WTC11 (cell line): ENCODE measurements around the gene ARHGAP18. TPM values are rescaled to one million over a fixed set of nuclear protein-coding genes. Genes with fewer than 3 reads are reported as not detected.

Experiments
- ATAC-seq: fragments of 200-7000 bp; cut with Tn5 transposase; 2 replicates; pipeline ENCODE4 v1.10.0; 2021; ENCODE audit warnings: mild to moderate bottlenecking, moderate library complexity
- CTCF ChIA-PET: fragments of 300-600 bp; sonication (Branson Sonifier 250); formaldehyde crosslinking; loops from one replicate; lab custom pipeline; 2021; ENCODE audit warnings: antibody characterized with exemption; lab: Charles Lee
- POLR2A ChIA-PET: fragments of 350-600 bp; sonication (Branson Sonifier 250); formaldehyde crosslinking; loops from one replicate; lab custom pipeline; 2021; ENCODE audit warnings: antibody characterized with exemption; lab: Charles Lee
- DNase-seq: peaks from one replicate; pipeline ENCODE4 v3.0.0; 2021; ENCODE audit warnings: low spot score
- H3K27ac Mint-ChIP-seq: 2 replicates; pipeline ENCODE4 v1.8.0; 2021; ENCODE audit warnings: mixed read lengths
- H3K27me3 Mint-ChIP-seq: 2 replicates; pipeline ENCODE4 v1.8.0; 2021; ENCODE audit warnings: low read depth, mild to moderate bottlenecking, moderate library complexity, mixed read lengths
- H3K36me3 Mint-ChIP-seq: 2 replicates; pipeline ENCODE4 v1.8.0; 2021; ENCODE audit warnings: mixed read lengths
- H3K4me1 Mint-ChIP-seq: 2 replicates; pipeline ENCODE4 v1.8.0; 2022; ENCODE audit warnings: mixed read lengths
- H3K4me3 Mint-ChIP-seq: 2 replicates; pipeline ENCODE4 v1.8.0; 2021; ENCODE audit warnings: mild to moderate bottlenecking, moderate library complexity, mixed read lengths
- H3K9me3 Mint-ChIP-seq: 2 replicates; pipeline ENCODE4 v1.8.0; 2021; ENCODE audit warnings: mixed read lengths
- ATF1 ChIP-seq: sonication (generic); formaldehyde crosslinking; IDR thresholded peaks from 2 replicates; pipeline ENCODE4 v1.8.1; 2023; ENCODE audit warnings: mild to moderate bottlenecking, moderate library complexity, missing genetic modification reagents
- CREB1 ChIP-seq: sonication (generic); formaldehyde crosslinking; IDR thresholded peaks from 2 replicates; pipeline ENCODE4 v1.8.0; 2023; ENCODE audit warnings: mild to moderate bottlenecking, missing genetic modification reagents
- FOXJ3 ChIP-seq: sonication (generic); formaldehyde crosslinking; IDR thresholded peaks from 2 replicates; pipeline ENCODE4 v1.9.0; 2021; ENCODE audit warnings: missing genetic modification reagents, mild to moderate bottlenecking, borderline replicate concordance
- HMGA2 ChIP-seq: fragments of 250-450 bp; sonication (Bioruptor Pico); IDR thresholded peaks from 2 replicates; pipeline ENCODE4 v1.4.0; 2021; ENCODE audit warnings: mild to moderate bottlenecking, moderate library complexity
- JUN ChIP-seq: sonication (generic); formaldehyde crosslinking; IDR thresholded peaks from 2 replicates; pipeline ENCODE4 v1.8.0; 2023; ENCODE audit warnings: mild to moderate bottlenecking, missing genetic modification reagents
- MXD4 ChIP-seq: fragments of 250-450 bp; sonication (Bioruptor Pico); IDR thresholded peaks from 2 replicates; pipeline ENCODE4 v1.8.0; 2021; ENCODE audit warnings: mild to moderate bottlenecking, moderate library complexity, borderline replicate concordance
- MYBL2 ChIP-seq: sonication (generic); formaldehyde crosslinking; IDR thresholded peaks from 2 replicates; pipeline ENCODE4 v1.8.1; 2023; ENCODE audit warnings: mild to moderate bottlenecking, moderate library complexity, missing genetic modification reagents
- NR3C1 ChIP-seq: sonication (generic); formaldehyde crosslinking; conservative IDR thresholded peaks from 2 replicates; pipeline ENCODE4 v1.8.1; 2023; ENCODE audit warnings: low read depth, mild to moderate bottlenecking, missing genetic modification reagents
- OVOL2 ChIP-seq: fragments of 250-450 bp; sonication (Bioruptor Pico); IDR thresholded peaks from 2 replicates; pipeline ENCODE4 v1.9.0; 2021; ENCODE audit warnings: mild to moderate bottlenecking, borderline replicate concordance
- RELA ChIP-seq: sonication (generic); formaldehyde crosslinking; IDR thresholded peaks from 2 replicates; pipeline ENCODE4 v1.8.1; 2022; ENCODE audit warnings: missing genetic modification reagents, mild to moderate bottlenecking, borderline replicate concordance
- ZNF121 ChIP-seq: sonication (generic); formaldehyde crosslinking; IDR thresholded peaks from 2 replicates; pipeline ENCODE4 v1.8.0; 2023; ENCODE audit warnings: missing genetic modification reagents
- ZNF317 ChIP-seq: sonication (generic); formaldehyde crosslinking; IDR thresholded peaks from 2 replicates; pipeline ENCODE4 v1.8.1; 2023; ENCODE audit warnings: low read depth, mild to moderate bottlenecking, moderate library complexity, missing genetic modification reagents, borderline replicate concordance
- total RNA-seq: library from RNA; stranded (reverse); gene quantifications from 3 replicates; pipeline ENCODE4 v1.2.3, GENCODE V29; 2021
- TF ChIP-seq, protein P1 (sequence below): fragments of 250-450 bp; sonication (Bioruptor Pico); IDR thresholded peaks from 2 replicates; pipeline ENCODE4 v1.9.0; 2021; ENCODE audit warnings: moderate library complexity, mild to moderate bottlenecking, inconsistent platforms, borderline replicate concordance
- TF ChIP-seq, protein P2 (sequence below): fragments of 200-600 bp; IDR thresholded peaks from 2 replicates; pipeline ENCODE4 v1.8.0; 2022; ENCODE audit warnings: antibody characterized with exemption
- TF ChIP-seq, protein P3 (sequence below): sonication (generic); formaldehyde crosslinking; IDR thresholded peaks from 2 replicates; pipeline ENCODE4 v1.8.1; 2023; ENCODE audit warnings: mild to moderate bottlenecking, missing genetic modification reagents
- TF ChIP-seq, protein P4 (sequence below): sonication (generic); formaldehyde crosslinking; IDR thresholded peaks from 2 replicates; pipeline ENCODE4 v1.8.1; 2023; ENCODE audit warnings: mild to moderate bottlenecking, missing genetic modification reagents
- TF ChIP-seq, protein P5 (sequence below): sonication (generic); formaldehyde crosslinking; IDR thresholded peaks from 2 replicates; pipeline ENCODE4 v1.8.1; 2023; ENCODE audit warnings: mild to moderate bottlenecking, moderate library complexity, missing genetic modification reagents

ARHGAP18 gene
- total RNA-seq, 1 experiment from 2014 or later = 4.6 TPM

DNA sequence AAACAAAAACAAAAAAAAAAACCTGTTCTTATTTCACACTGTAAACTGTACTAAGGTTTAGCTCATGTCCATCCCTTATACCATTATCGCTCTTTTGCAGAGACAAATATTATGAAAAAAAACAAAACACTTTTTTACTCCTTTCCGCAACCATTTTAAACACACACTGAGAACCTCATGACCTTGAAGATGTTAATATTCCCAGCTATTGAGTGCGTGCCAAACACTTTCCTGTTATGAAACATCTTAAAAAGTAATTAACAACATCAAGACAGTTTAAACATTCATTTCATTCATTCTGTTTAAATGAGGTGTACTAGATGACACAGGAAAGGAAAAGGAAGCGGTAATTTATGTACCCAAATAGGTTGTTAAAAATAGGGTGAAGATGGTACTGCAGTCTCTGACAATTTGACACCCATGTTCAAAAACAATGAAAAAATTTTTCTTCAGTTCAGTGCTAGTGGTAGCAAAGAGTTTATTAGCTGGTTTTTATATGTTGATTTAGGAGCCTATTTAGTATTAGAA, 3.9 kb upstream of the ARHGAP18 start:
- POLR2A ChIA-PET = no interaction called here
- H3K27ac Mint-ChIP-seq = no peak overlapping the region
- TF ChIP-seq, protein P1, sequence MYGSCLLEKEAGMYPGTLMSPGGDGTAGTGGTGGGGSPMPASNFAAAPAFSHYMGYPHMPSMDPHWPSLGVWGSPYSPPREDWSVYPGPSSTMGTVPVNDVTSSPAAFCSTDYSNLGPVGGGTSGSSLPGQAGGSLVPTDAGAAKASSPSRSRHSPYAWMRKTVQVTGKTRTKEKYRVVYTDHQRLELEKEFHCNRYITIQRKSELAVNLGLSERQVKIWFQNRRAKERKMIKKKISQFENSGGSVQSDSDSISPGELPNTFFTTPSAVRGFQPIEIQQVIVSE = no peak
- TF ChIP-seq MYBL2 (CRISPR knock-in tag) (no peak), HMGA2 (CRISPR knock-in tag) (no peak), ZNF317 (no peak), MXD4 (CRISPR knock-in tag) (no peak), RELA (CRISPR knock-in tag) (no peak), NR3C1 (CRISPR knock-in tag) (no peak), ZNF121 (CRISPR knock-in tag) (no peak), FOXJ3 (CRISPR knock-in tag) (no peak), CREB1 (CRISPR knock-in tag) (no peak)
- TF ChIP-seq, protein P2, sequence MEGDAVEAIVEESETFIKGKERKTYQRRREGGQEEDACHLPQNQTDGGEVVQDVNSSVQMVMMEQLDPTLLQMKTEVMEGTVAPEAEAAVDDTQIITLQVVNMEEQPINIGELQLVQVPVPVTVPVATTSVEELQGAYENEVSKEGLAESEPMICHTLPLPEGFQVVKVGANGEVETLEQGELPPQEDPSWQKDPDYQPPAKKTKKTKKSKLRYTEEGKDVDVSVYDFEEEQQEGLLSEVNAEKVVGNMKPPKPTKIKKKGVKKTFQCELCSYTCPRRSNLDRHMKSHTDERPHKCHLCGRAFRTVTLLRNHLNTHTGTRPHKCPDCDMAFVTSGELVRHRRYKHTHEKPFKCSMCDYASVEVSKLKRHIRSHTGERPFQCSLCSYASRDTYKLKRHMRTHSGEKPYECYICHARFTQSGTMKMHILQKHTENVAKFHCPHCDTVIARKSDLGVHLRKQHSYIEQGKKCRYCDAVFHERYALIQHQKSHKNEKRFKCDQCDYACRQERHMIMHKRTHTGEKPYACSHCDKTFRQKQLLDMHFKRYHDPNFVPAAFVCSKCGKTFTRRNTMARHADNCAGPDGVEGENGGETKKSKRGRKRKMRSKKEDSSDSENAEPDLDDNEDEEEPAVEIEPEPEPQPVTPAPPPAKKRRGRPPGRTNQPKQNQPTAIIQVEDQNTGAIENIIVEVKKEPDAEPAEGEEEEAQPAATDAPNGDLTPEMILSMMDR = no peak
- TF ChIP-seq, protein P3, sequence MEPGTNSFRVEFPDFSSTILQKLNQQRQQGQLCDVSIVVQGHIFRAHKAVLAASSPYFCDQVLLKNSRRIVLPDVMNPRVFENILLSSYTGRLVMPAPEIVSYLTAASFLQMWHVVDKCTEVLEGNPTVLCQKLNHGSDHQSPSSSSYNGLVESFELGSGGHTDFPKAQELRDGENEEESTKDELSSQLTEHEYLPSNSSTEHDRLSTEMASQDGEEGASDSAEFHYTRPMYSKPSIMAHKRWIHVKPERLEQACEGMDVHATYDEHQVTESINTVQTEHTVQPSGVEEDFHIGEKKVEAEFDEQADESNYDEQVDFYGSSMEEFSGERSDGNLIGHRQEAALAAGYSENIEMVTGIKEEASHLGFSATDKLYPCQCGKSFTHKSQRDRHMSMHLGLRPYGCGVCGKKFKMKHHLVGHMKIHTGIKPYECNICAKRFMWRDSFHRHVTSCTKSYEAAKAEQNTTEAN = no peak
- no peaks in the 10 kb centered on the region for H3K36me3 Mint-ChIP-seq
- H3K9me3 Mint-ChIP-seq = no peaks in the 10 kb centered on the region
- DNase-seq (no peak), ATAC-seq (no peak)
- no peak overlapping the region for H3K4me3 Mint-ChIP-seq
- peaks cover 29% of the 10 kb centered on the region for H3K4me1 Mint-ChIP-seq
- H3K27me3 Mint-ChIP-seq = no peaks in the 10 kb centered on the region
- CTCF ChIA-PET = interaction anchor here (0.9 to 1.1 kb wide), 2 partner anchors 17 to 61 kb away, joined by 3 read pairs; no protein-coding TSS in a partner anchor

DNA sequence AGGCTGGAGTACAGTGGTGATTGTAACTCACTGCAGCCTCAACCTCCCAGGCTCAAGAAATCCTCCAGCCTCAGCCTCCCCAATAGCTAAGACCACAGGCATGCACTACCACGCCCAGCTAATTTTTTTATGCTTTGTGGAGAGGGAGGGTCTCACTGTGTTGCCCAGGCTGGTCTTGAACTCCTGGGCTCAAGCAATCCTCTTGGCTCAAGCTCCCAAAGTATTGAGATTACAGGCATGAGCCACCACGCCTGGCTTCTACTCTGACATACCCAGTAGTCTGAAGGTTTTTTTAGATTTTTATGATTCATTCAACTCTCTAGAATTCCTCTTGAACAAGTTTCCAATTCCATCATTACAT, 1.3 kb upstream of the ARHGAP18 start:
- no peak overlapping the region for H3K27ac Mint-ChIP-seq
- H3K4me1 Mint-ChIP-seq = peaks cover 40% of the 10 kb centered on the region
- TF ChIP-seq ZNF121 (CRISPR knock-in tag) (peak; percentile 97), JUN (CRISPR knock-in tag) (no peak)
- TF ChIP-seq, all 79 proteins: peak for 1
- DNase-seq (no peak), ATAC-seq (no peak)
- ChIA-PET CTCF (interaction anchor here (1.5 to 2.4 kb wide), 3 partner anchors 18 to 310 kb away, joined by 3 to 15 read pairs (median 4); no protein-coding TSS in a partner anchor), POLR2A (no interaction called here)
- Mint-ChIP-seq H3K9me3 (no peaks in the 10 kb centered on the region), H3K27me3 (no peaks in the 10 kb centered on the region; the same call in 1 of the 2 replicates), H3K4me3 (peak overlapping the region; percentile 93), H3K36me3 (no peaks in the 10 kb centered on the region)

DNA sequence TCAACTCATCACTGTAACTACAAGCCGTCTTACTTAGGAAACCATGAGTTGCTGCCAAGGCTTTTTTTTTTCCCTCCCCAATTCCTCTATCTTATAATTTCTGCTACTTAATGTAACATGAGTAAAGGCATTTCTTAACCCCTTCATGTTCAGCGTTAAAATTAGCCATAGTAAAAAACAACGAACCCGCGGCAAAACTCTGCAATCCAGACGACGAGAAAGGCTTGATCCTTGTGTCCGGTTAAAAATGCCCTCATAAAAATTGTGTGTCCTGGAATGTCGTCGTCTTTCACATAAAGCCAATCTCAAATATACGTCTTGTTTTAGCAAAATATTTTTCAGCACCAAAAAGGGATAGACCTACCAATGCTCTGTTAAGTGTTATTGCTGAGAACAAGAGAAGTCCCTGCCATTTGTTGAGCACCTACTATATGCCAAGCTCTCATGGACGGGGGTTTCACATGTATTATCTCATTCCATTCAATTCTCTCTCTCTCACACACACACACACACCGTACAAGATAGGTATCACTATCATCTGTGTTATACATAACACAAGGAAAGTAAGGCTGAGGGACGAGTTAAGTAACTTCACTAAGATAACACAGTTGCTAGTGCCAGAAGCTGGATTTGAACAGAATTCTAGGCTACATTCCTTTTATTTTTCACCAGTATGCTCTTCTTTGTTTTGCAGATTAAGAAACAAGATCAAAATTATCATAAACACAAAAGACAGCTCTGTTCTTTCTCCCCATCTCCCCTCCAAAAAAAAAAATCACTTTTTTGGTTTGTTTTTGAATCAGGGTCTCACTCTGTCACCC, 683 bp upstream of the ARHGAP18 start:
- TF ChIP-seq OVOL2 (CRISPR knock-in tag) = no peak
- TF ChIP-seq, protein P4, sequence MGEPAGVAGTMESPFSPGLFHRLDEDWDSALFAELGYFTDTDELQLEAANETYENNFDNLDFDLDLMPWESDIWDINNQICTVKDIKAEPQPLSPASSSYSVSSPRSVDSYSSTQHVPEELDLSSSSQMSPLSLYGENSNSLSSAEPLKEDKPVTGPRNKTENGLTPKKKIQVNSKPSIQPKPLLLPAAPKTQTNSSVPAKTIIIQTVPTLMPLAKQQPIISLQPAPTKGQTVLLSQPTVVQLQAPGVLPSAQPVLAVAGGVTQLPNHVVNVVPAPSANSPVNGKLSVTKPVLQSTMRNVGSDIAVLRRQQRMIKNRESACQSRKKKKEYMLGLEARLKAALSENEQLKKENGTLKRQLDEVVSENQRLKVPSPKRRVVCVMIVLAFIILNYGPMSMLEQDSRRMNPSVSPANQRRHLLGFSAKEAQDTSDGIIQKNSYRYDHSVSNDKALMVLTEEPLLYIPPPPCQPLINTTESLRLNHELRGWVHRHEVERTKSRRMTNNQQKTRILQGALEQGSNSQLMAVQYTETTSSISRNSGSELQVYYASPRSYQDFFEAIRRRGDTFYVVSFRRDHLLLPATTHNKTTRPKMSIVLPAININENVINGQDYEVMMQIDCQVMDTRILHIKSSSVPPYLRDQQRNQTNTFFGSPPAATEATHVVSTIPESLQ (CRISPR knock-in tag) = no peak
- no peak for TF ChIP-seq ATF1 (CRISPR knock-in tag)
- TF ChIP-seq, protein P5, sequence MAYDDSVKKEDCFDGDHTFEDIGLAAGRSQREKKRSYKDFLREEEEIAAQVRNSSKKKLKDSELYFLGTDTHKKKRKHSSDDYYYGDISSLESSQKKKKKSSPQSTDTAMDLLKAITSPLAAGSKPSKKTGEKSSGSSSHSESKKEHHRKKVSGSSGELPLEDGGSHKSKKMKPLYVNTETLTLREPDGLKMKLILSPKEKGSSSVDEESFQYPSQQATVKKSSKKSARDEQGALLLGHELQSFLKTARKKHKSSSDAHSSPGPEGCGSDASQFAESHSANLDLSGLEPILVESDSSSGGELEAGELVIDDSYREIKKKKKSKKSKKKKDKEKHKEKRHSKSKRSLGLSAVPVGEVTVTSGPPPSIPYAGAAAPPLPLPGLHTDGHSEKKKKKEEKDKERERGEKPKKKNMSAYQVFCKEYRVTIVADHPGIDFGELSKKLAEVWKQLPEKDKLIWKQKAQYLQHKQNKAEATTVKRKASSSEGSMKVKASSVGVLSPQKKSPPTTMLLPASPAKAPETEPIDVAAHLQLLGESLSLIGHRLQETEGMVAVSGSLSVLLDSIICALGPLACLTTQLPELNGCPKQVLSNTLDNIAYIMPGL = no peak
- ChIA-PET CTCF (interaction anchor here (1.1 to 2.4 kb wide), 7 partner anchors 14 to 311 kb away, joined by 3 to 15 read pairs (median 4); no protein-coding TSS in a partner anchor), POLR2A (no interaction called here)
- Mint-ChIP-seq H3K4me1 (peaks cover 40% of the 10 kb centered on the region), H3K27ac (peak overlapping the region; percentile 94), H3K36me3 (no peaks in the 10 kb centered on the region), H3K9me3 (no peaks in the 10 kb centered on the region), H3K27me3 (no peaks in the 10 kb centered on the region; the same call in 1 of the 2 replicates), H3K4me3 (peak overlapping the region; percentile 93)
- DNase-seq = no peak
- ATAC-seq = no peak
